GM12878 (cell line): ENCODE measurements around the gene RFX5. TPM values are rescaled to one million over a fixed set of nuclear protein-coding genes. Genes with fewer than 3 reads are reported as not detected.
A peak's percentile ranks its signal among the peaks of the same experiment; 100 is the strongest.

ENCODE experiments used
- ATAC-seq: fragments of 200-7000 bp; cut with Tn5 transposase; 3 replicates; pipeline ENCODE4 v1.9.1; 2020; ENCODE audit warnings: mild to moderate bottlenecking, moderate library complexity
- BruUV-seq: library from RNA; stranded (reverse); fragments of 400-500 nt; replicated peaks from 2 replicates; lab custom pipeline; 2021; lab: Mats Ljungman, UMichigan
- CTCF ChIA-PET: fragments of 300-600 bp; sonication (Branson Sonifier 250); formaldehyde crosslinking; extraction: SDS; loops from one replicate; lab custom pipeline; 2021; ENCODE audit warnings: inconsistent platforms; lab: Yijun Ruan, JAX
- POLR2A ChIA-PET: fragments of 350-600 bp; formaldehyde crosslinking; extraction: SDS; loops from one replicate; lab custom pipeline; 2021; ENCODE audit warnings: inconsistent platforms; lab: Charles Lee
- RAD21 ChIA-PET: fragments of 300-600 bp; sonication (Branson Sonifier 250); formaldehyde crosslinking; loops from one replicate; lab custom pipeline; 2023; ENCODE audit warnings: antibody characterized with exemption; ENCODE audit not compliant: unreplicated experiment; lab: Charles Lee
- SMC1A ChIA-PET: fragments of 300-600 bp; sonication (Branson Sonifier 250); formaldehyde crosslinking; loops from one replicate; lab custom pipeline; 2023; ENCODE audit not compliant: unreplicated experiment, uncharacterized antibody; lab: Charles Lee
- DNase-seq: peaks from one replicate; pipeline ENCODE4 v3.0.0-alpha.2; 2011; ENCODE audit warnings: low read depth, low spot score
- FAIRE-seq: peaks from 3 replicates; lab custom pipeline; 2011; peaks lifted over from hg19 to GRCh38; lab: Jason Lieb, UNC
- H2AFZ ChIP-seq: 2 replicates; pipeline ENCODE4 v1.6.0; 2011; ENCODE audit warnings: low read depth, low read length, control low read depth; ENCODE audit not compliant: control insufficient read depth
- H3K27ac ChIP-seq: 2 replicates; pipeline ENCODE4 v1.5.1; 2011; ENCODE audit warnings: control low read depth; ENCODE audit not compliant: control insufficient read depth, insufficient read depth
- H3K27me3 ChIP-seq, 2 experiments: replicated peaks in 1 of 2; 2 replicates each; pipeline versions ENCODE4 v1.6.0 to v1.6.1; 2011; ENCODE audit warnings: low read length in 1 of 2; ENCODE audit not compliant: control insufficient read depth in 2 of 2, insufficient read depth in 2 of 2
- H3K36me3 ChIP-seq, 2 experiments: 2 replicates each; pipeline ENCODE4 v1.5.1; 2011; ENCODE audit warnings: low read length in 1 of 2; ENCODE audit not compliant: control insufficient read depth in 2 of 2, insufficient read depth in 2 of 2
- H3K4me1 ChIP-seq: 2 replicates; pipeline ENCODE4 v1.6.1; 2011; ENCODE audit warnings: mild to moderate bottlenecking, low read length, moderate library complexity, mixed read lengths; ENCODE audit not compliant: control insufficient read depth, insufficient read depth
- H3K4me2 ChIP-seq: 2 replicates; pipeline ENCODE4 v1.6.0; 2011; ENCODE audit warnings: control low read depth; ENCODE audit not compliant: control insufficient read depth, insufficient read depth
- H3K4me3 ChIP-seq: fragments of 200-600 bp; sonication (generic); 2 replicates; pipeline ENCODE4 v1.5.1; 2016
- H3K79me2 ChIP-seq: 2 replicates; pipeline ENCODE4 v1.6.0; 2011; ENCODE audit warnings: low read length; ENCODE audit not compliant: control insufficient read depth, insufficient read depth
- H3K9ac ChIP-seq: 2 replicates; pipeline ENCODE4 v1.8.0; 2011; ENCODE audit warnings: low read length, control low read depth, mixed read lengths; ENCODE audit not compliant: control insufficient read depth, insufficient read depth
- H3K9me3 ChIP-seq: replicated peaks from 3 replicates; pipeline ENCODE4 v1.5.1; 2011; ENCODE audit warnings: mild to moderate bottlenecking, low read length; ENCODE audit not compliant: control insufficient read depth, insufficient read depth
- H4K20me1 ChIP-seq: 2 replicates; pipeline ENCODE4 v1.6.0; 2011; ENCODE audit not compliant: control insufficient read depth, insufficient read depth
- ATF2 ChIP-seq: IDR thresholded peaks from 2 replicates; pipeline ENCODE4 v1.6.1; 2012; ENCODE audit warnings: low read length, inconsistent platforms
- ATF3 ChIP-seq: IDR thresholded peaks from 2 replicates; pipeline ENCODE4 v1.6.1; 2011; ENCODE audit warnings: low read depth, mild to moderate bottlenecking, low read length, moderate library complexity, borderline replicate concordance; ENCODE audit errors: extremely low read depth
- BHLHE40 ChIP-seq, 2 experiments: fragments of 450-650 bp in 1 of 2; IDR thresholded peaks; 2 replicates each; pipeline ENCODE4 v1.6.1; 2011 to 2017; ENCODE audit warnings: low read depth in 2 of 2, borderline replicate concordance in 1 of 2, improper control_type of control experiment in 1 of 2, low read length in 1 of 2, mild to moderate bottlenecking in 1 of 2
- CREB1 ChIP-seq: IDR thresholded peaks from 2 replicates; pipeline ENCODE4 v1.6.1; 2012; ENCODE audit warnings: low read depth, mild to moderate bottlenecking, inconsistent platforms
- CREM ChIP-seq: IDR thresholded peaks from 2 replicates; pipeline ENCODE4 v1.6.1; 2014; ENCODE audit warnings: antibody characterized with exemption, low read depth
- FOXK2 ChIP-seq: fragments of 450-650 bp; IDR thresholded peaks from 2 replicates; pipeline ENCODE4 v1.6.1; 2017; ENCODE audit warnings: mild to moderate bottlenecking, moderate library complexity
- IKZF2 ChIP-seq, 2 experiments: fragments of 450-650 bp; IDR thresholded peaks; 2 replicates each; pipeline ENCODE4 v1.6.1; 2017; ENCODE audit warnings: mild to moderate bottlenecking in 2 of 2, moderate library complexity in 2 of 2
- MXI1 ChIP-seq: fragments of 150-350 bp; IDR thresholded peaks from 2 replicates; pipeline ENCODE4 v1.6.1; 2011; ENCODE audit warnings: low read depth, mild to moderate bottlenecking, inconsistent platforms, low read length, improper control_type of control experiment
- POU2F2 ChIP-seq: IDR thresholded peaks from 3 replicates; pipeline ENCODE4 v1.6.1; 2011; ENCODE audit warnings: low read depth, mild to moderate bottlenecking, low read length, borderline replicate concordance
- RUNX3 ChIP-seq: IDR thresholded peaks from 2 replicates; pipeline ENCODE4 v1.6.1; 2012; ENCODE audit warnings: low read length, inconsistent platforms
- SIX5 ChIP-seq: IDR thresholded peaks from 2 replicates; pipeline ENCODE4 v1.6.1; 2011; ENCODE audit warnings: mild to moderate bottlenecking, low read depth, low read length, moderate library complexity; ENCODE audit not compliant: severe bottlenecking
- SMC3 ChIP-seq: IDR thresholded peaks from 2 replicates; pipeline ENCODE4 v1.6.1; 2011; ENCODE audit warnings: low read length, improper control_type of control experiment, borderline replicate concordance
- STAT3 ChIP-seq: IDR thresholded peaks from 2 replicates; pipeline ENCODE4 v1.6.1; 2011; ENCODE audit warnings: low read depth, low read length, improper control_type of control experiment
- TAF1 ChIP-seq: IDR thresholded peaks from 2 replicates; pipeline ENCODE4 v1.6.1; 2011; ENCODE audit warnings: mild to moderate bottlenecking, low read depth, low read length, borderline replicate concordance
- TCF7 ChIP-seq: IDR thresholded peaks from 2 replicates; pipeline ENCODE4 v1.6.1; 2014; ENCODE audit warnings: antibody characterized with exemption, borderline replicate concordance
- USF1 ChIP-seq: IDR thresholded peaks from 2 replicates; pipeline ENCODE4 v1.6.1; 2011; ENCODE audit warnings: borderline replicate concordance, low read depth, mild to moderate bottlenecking, moderate library complexity, mixed read lengths, low read length; ENCODE audit not compliant: insufficient read depth; ENCODE audit errors: extremely low read length
- ZNF274 ChIP-seq: IDR thresholded peaks from one replicate; pipeline ENCODE4 v1.8.0; 2011; ENCODE audit not compliant: insufficient read length, insufficient read depth
- WGBS: methylation state at CpG from one replicate; pipeline ENCODE4 v1.1.6; 2016; ENCODE audit warnings: low lambda C conversion rate; ENCODE audit not compliant: insufficient replicate concordance, insufficient coverage; ENCODE audit errors: missing lambda C conversion rate; 5-methylcytosine and 5-hydroxymethylcytosine counted together
- in situ Hi-C: fragments of 300-500 bp; cut with MboI; formaldehyde crosslinking; loops from 9 replicates; pipeline ENCODE4 v1.14.3; 2018; ENCODE audit warnings: mixed read lengths
- intact Hi-C: fragments of 100-400 bp; cut with micrococcal nuclease; formaldehyde crosslinking; loops from one replicate; pipeline ENCODE4 v1.14.2; 2022; ENCODE audit not compliant: unreplicated experiment
- polyA plus RNA-seq, 11 experiments: library from polyadenylated mRNA; depleted of rRNA in 4 of 11; unstranded in 6 of 11; stranded (reverse) in 5 of 11; fragments of >200 nt; fragmentation: Nextera tagmentation in 4 of 11; fragmentation: Illumina TruSeq in 1 of 11; extraction: Ambion mirVana in 4 of 11; extraction: Trizol in 1 of 11; gene quantifications; 1 replicate in 1 of 11; 2 replicates in 10 of 11; pipeline versions ENCODE4 v1.2.1 to v1.2.3, GENCODE V29; 2011 to 2016; ENCODE audit warnings: inconsistent platforms in 2 of 11, missing spikeins in 2 of 11, low read depth in 1 of 11
- total RNA-seq, 4 experiments: library from RNA; depleted of rRNA in 3 of 4; stranded (reverse); fragments of >200 nt in 3 of 4; fragmentation: Illumina TruSeq in 1 of 4; extraction: Trizol in 1 of 4; gene quantifications; 2 replicates each; pipeline versions ENCODE4 v1.2.1 to v1.2.3, GENCODE V29; 2013 to 2021

RFX5 gene
- total and polyA plus RNA-seq, 10 of the 15 experiments (the other 5 are each of a cell fraction or from before 2014, with no cell fraction given) = 14.1 to 198 (median 124) TPM

- no TSS peak for BruUV-seq
- ATAC-seq (peak; percentile 88), DNase-seq (no peak), FAIRE-seq (peak; percentile 84)
- in situ Hi-C loops (loop anchor here (5.0 kb wide), 1 partner anchor 149 kb away; the partner anchor contains the start of gene VPS72), intact Hi-C loops (loop anchor here (1.0 to 2.0 kb wide), 3 partner anchors 40 to 144 kb away; partner anchors contain the start of gene ZNF687)
- Histone ChIP-seq H3K9ac (no peak overlapping the region), H3K4me3 (no peak overlapping the region), H4K20me1 (no peaks in the 10 kb centered on the region), H3K36me3 (peaks cover 14 to 19% of the 10 kb centered on the region in 2 experiments), H3K27me3 (no peaks in the 10 kb centered on the region), H3K9me3 (no peaks in the 10 kb centered on the region), H3K27ac (no peak overlapping the region), H2AFZ (no peak overlapping the region), H3K4me1 (no peaks in the 10 kb centered on the region; the same call in 1 of the 2 replicates), H3K79me2 (peaks cover 18% of the 10 kb centered on the region), H3K4me2 (peak overlapping the region; percentile 22; the same call in 1 of the 2 replicates)
- 14% methylated on average over 7 of the region's 7 CpGs for WGBS
- POLR2A ChIA-PET = interaction anchor here (0.6 to 10.9 kb wide), 12 partner anchors 9 to 234 kb away, joined by 3 to 110 read pairs (median 3); partner anchors contain the start of genes PI4KB and PSMB4
- CTCF ChIA-PET = interaction anchor here (0.7 to 8.9 kb wide), 45 partner anchors 9 to 470 kb away, joined by 3 to 189 read pairs (median 5); partner anchors contain the start of genes MLLT11, PI4KB, PSMB4 and PSMD4
- SMC1A ChIA-PET = interaction anchor here (0.6 to 5.4 kb wide), 32 partner anchors 9 to 494 kb away, joined by 3 to 82 read pairs (median 4); partner anchors contain the start of genes PI4KB, PSMB4, PSMD4 and SELENBP1
- RAD21 ChIA-PET = interaction anchor here (0.6 to 3.3 kb wide), 25 partner anchors 11 to 241 kb away, joined by 3 to 52 read pairs (median 4); partner anchors contain the start of genes PI4KB, PSMD4, TNFAIP8L2 and VPS72
- TF ChIP-seq CREM (peak; percentile 55; the same call in 1 of the 2 replicates), ZNF274 (no peak), BHLHE40 (IDR thresholded peaks at IDR 0.05; ENCODE audit: borderline replicate concordance in 1 of 2, low read depth in 2 of 2, low read length in 1 of 2) (0 out of 4 replicates have a peak, but pooled peaks of 1 of the 2 experiments have one; percentile 32), USF1 (peak; percentile 38), IKZF2 (IDR thresholded peaks at IDR 0.05) (peak in 1 of 2 experiments; percentile 29; a peak in 2 of 4 replicates), SIX5 (no peak), RUNX3 (peak; percentile 81), STAT3 (no peak), CREB1 (peak; percentile 74), TCF7 (no peak), MXI1 (peak; percentile 39; the same call in 1 of the 2 replicates), ATF3 (peak; percentile 19; the same call in 1 of the 2 replicates), SMC3 (peak; percentile 78), ATF2 (peak; percentile 44; the same call in 1 of the 2 replicates), TAF1 (no peak), FOXK2 (no peak), POU2F2 (peak; percentile 39; the same call in 1 of the 3 replicates)
These were observed 5.9 kb downstream of the RFX5 start for GRCh38 chr1:151340870-151341754.
